ENCODE data around the gene C7orf25.

Gene C7orf25

DNA sequence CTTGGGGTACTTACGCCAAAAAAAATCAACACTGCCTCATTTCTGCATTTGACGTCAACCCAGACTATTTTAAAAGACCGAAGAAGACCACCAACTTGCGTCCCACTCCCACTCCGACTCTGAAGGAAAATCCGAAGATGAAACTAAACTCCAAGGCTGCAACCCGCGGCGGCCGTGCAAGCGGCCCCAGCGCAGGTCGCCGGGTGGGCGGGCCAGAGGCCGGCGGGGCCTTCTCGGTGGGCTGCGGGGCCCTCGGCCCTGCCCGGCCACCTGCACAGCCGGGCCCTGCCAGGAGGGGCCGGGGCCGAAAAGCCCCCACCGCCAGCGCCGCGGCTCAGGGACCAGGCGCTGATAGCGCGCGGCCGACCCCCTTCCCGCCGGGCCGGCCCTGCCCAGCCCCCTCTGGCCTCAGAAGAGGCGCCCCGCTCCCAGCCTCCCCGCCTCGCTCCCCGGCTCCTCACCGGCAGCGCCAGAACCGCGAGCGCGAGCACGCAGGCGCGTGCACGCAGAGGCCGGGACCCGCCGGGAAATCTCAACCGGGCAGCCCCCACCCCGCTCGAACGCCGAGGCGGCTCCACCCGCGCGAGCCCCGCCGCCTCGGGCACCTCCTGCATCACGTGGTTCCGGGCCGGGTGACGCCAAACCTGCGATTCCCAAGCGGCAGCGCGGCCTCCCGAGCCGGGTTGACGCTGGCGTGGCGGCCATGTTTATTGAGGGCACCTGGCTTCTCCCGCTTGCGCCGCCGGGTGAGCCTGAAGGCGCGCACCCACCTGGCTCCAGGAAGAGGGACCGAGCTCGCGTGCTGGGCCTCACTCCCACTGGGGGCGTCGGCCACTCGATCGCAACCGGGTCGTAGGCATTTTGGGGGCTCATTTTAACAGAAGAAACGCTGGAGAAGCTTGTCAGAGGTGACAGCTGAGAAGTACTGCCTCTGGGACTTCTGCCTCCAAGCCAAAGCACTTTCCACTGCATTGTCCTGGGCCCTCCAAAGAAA, at the start of gene C7orf25:
Gene C7orf25 (minus strand): TSS at position 617 of the 994 bp plus-strand sequence. CDS start 1,170 bp downstream, outside the sequence.
- DNase-seq = peak; percentile 94

DNA sequence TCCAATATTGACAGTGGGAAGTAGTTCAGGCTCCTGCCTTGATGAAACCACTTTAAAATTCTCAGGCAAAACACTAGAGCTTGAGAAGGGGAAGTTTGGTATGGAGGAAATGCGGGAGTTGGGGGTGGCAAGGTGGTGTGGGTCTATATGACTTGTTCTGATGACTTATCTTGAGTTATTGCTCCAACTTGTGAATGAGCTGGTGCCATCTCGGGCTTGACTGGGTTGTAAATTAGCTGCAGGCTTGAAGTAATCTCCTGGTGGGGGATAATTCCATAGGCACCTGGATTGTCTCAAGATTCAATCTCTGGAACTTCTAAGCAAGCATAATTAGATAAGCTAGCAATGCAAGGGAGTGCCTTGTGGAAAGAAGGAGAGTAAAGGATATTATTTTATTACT, 49.3 kb upstream of the C7orf25 start:
- no peak for DNase-seq

DNA sequence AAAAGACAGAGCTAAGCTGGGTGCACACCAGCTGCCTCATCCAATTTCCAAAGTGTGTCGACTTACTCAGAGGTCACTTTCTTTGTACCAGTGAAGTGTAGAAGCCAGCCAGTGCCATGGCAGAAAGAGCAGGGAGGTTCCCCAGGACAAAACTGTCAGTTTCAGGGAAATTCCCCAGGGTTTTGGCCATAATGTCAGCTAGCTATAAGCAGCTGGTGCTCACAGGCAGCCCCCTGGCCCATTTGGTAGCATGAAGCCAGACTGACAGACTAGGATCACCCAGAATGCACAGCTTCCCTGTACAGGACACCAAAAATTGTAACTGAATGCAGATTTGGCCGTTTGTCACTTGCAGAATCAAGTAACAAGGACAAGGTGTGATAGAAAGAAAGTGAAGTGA, 48.9 kb upstream of the C7orf25 start:
- DNase-seq = no peak

DNA sequence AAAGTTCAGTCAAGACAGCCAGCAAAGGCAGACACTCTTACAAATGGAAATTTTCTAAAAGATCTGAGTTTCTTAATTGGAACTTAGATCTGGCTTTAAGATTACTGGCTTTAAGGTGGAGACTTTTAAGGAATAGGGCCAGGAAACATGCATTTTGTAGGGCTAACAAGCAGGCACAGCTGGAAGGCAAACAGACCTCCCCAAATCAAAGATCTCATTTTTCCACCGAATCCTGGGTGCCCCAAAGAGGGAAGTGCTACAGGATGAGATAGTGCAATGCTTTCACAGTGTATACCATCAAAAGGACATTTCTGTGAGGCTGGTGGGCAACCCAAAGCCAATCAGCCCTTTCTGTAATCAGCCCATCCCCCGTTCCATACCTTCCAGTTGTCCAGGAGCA, 47.7 kb upstream of the C7orf25 start:
- no peak for DNase-seq

DNA sequence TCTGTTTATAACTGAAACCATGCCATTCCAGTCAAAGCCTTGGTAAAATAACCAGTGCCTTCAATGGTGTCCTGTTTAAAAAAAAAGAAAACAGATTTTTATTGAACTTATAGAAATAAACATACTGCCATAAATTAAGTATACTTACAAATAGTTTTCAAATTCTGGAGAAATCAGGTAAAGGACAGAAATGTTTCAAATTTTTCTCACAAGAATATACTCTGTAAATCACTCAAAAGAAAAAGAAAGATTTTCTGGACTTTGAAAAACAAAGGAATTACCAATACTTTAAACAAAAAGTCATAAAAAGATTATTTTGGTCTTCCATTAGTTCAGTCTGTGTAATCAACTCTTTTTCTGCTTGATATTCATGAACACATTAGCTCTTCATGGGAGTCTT, 44.2 kb upstream of the C7orf25 start:
- DNase-seq = no peak

DNA sequence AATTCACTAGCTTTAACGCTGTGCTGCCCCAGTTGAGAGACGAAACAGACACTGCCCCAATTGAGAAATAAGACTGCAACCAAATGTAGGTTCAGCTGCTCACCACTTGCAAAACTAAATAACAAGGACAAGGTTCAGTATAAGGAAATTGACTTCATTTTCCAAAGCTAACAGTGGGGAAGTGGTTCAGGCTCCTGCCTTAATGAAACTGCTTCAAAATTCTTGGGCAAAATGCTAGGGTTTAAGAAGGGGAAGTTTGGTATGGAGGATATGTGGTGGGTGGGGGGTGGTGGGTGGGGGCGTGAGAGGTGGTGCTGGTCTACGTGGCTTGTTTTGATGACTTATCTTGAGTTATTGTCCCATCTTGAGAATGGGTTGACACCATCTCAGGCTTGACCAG, 42.1 kb upstream of the C7orf25 start:
- DNase-seq = no peak

DNA sequence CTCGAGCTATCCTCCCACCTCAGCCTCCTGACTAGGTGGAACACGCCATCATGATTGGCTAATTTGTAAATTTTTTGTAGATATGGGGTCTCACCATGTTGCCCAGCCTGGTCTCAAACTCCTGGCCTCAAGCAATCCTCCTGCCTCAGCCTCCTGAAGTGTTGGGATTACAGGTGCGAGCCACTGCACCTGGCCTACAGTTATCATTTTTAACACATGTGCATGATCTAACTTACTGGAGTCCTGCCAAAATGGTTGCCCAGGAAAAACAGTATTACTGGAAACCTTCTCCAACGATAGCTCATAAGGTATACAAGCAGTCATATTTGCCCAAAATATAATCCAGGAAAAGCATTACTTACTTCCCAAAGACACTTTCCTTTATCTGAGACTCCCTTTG, 40.5 kb upstream of the C7orf25 start:
- DNase-seq = no peak

DNA sequence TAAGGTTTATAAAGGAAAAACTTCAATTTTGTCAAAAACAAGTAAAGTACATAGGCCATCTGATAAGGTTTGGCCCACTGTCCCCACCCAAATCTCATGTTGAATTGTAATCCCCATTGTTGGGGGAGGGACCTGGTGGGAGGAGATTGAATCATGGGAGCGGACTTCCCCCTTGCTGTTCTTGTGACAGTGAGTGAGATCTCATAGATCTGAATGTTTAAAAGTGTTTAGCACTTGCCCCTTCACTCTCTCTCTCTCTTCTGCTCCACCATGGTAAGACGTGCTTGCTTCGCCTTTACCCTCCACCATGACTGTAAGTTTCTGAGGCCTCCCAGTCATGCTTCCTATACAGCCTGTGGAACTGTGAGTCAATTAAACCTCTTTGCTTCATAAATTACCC, 38.5 kb upstream of the C7orf25 start:
- DNase-seq = no peak

DNA sequence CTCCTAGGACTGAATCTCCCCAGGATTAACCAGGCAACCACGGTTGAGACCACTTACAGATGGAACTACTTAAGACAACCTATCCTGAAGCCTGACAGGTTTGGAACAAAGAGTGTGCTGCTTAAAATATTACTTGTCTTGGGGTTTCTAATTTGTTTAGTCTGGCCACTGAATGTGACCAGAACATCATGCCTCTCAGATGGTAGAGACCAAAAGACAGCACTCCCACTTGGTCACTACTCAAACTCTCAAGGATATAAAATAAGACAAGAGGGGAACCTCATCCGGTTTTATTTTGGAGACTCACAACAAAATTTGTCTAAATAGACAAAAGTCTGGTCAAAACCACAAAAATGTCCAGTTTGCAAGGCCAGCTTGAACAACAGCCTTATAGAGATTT, 35.7 kb upstream of the C7orf25 start:
- DNase-seq = no peak

DNA sequence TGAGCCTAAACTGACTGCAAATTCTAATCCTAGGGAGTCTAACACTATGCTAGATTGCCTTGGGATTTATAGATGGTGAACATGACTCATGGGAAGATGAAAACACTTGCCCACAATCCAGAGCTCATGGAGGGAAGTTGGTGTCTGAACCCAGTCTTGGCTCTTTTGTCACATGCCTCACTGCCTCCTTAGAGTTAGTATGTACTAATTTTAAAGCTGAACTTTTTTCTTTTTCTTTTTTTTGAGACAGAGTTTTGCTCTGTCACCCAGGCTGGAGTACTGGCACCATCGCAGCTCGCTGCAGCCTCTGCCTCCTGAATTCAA, 34.7 kb upstream of the C7orf25 start:
- no peak for DNase-seq

DNA sequence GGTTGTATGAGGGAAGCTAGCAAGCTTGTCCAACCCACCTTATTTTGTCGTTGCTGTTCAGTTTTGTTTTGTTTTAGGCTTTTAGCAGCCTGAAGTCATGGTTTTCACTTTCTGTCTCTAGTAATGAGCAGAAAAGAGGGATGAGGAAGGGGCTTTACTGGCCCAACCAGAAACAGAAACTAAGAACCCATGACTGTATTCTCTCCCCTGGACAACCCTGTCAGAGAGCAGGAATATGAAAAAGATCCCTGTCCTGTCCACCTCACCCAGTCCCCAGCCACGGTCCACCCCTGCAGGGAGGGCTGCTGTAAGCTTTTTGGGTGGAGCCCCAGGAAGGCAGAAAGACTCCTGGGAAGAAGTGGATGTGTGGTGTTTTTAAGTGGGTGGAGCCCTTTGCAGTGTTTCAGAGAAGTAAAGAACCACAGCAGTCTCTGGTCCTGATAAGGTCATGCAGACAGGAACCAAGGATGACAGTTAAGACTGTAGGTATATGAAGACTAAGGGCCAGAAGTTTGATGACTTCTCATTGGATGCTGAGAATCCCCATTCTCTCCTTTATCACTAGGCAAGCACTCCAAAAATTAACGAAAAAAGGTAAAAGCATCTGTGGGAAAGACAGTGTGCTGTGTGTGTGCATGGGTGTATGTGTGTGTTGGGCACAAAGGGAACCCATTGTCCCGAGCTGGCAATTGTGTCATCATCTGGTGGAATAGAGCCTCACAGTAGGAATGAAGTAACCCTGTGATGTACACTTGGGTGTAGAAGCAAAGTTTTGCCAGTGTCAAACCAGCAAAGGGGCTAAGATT, 34.2 kb upstream of the C7orf25 start:
- no peak for DNase-seq

DNA sequence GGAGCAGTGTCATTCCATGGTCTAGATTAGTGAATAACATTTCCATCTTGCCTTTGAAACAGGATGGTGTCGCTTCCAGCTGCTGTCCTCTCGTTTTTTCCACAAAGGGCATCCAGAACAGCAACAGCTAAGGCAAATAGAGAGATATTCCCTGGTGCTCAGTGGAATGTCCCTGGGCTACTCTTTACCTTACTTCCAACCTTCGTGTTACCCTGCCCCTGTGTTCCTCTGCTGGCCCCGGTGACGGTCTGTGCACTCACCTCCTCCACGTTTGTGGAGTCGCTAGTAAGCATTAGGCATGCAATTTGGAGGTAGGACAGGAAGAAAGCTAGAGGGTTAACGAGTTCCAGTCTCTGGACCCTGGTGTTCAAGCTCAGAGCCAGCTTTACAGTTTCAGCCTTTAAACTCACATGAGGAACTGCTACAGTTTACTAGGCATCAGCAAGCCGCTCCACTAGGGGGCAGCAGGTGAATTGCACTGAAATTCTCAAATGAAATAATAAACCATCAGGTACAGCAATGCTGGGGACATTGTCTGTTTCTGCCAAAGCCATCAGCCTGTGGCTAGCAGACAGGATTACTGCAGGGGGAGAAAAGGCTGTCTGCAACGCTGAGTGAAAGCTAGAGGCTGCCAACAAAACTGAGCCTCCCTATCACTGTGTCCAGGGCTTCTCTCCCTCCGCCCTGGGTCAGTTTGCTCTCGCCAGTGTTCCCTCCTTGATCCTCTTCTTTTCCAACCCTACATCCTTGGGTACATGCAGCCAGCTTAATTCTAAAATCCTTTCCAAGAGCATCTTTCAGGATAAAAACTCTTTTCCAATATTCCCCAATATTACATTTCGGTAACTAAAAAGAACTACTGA, 29.3 kb upstream of the C7orf25 start:
- peak; percentile 68 to 75 for DNase-seq

DNA sequence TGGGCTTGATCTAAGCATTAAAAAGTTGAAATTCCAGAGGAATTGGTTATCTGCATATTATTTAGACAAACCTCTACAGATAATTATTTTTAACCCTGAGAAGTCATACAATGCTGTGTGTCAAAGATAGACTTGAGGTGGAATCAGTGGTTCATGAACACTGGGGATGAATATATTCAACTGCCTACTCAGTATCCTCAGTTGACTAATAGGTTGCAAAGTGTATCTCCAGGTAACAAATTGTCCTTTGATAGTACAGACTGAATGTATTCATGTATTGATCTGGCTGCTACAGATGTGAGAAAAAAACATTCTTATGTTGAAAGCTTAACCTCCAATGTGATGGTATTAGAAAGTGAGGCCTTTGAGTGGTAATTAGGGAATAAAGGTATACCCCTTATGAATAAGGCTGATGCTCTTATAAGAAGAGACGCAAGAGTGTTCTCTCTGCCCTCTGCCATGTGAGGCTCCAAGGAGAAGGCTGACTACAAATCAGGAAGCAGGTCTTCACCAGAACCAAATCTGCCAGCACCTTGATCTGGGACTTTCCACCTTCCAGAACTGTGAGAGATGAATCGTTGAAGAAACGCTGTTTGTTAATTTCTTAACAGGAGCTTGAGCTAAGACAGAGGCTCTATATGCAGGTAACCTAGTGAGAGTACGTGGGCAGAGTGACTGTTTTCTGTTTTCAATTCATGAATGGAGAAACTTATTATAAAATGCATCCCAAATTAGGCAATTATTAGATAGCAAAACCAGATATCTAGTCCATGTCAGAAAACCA, 27.8 kb upstream of the C7orf25 start:
- DNase-seq = no peak

DNA sequence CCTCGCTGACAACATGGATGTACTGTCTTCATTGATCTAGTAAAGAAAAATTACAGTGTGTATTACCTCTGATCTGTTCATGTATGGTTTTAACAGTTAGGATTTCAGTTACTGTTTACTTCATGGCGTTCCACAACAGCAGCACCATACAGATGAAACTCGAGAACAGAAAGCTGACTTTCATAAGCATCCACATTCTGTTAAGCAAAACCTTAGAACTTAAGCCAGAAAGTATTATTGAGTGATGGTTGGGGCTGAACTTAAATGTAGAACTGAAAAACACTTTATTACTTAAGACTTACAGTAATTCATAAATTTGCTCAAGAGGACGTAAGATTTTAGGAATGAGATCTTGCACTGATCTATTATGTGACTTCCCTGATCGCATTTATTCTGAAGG, 24.0 kb upstream of the C7orf25 start:
- no peak for DNase-seq

DNA sequence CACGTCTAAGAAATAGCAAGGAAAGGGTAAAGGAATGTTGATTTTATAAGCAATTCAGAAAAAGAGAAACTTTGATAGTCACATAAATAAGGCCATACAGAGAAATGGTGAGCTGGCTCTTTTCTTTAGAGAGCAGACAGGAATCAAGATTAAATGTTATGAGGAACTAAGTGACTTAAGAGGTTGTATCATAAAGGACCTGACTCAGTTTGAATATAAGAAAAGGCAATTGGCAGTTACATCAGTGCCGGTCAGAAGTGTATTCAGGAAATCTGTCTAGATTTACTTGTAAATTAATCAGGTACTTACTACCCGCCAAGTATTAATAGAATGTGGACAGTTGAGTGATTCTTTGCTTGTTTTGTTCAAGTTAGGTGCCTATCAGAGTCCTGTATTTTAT, 22.4 kb upstream of the C7orf25 start:
- DNase-seq = no peak

DNA sequence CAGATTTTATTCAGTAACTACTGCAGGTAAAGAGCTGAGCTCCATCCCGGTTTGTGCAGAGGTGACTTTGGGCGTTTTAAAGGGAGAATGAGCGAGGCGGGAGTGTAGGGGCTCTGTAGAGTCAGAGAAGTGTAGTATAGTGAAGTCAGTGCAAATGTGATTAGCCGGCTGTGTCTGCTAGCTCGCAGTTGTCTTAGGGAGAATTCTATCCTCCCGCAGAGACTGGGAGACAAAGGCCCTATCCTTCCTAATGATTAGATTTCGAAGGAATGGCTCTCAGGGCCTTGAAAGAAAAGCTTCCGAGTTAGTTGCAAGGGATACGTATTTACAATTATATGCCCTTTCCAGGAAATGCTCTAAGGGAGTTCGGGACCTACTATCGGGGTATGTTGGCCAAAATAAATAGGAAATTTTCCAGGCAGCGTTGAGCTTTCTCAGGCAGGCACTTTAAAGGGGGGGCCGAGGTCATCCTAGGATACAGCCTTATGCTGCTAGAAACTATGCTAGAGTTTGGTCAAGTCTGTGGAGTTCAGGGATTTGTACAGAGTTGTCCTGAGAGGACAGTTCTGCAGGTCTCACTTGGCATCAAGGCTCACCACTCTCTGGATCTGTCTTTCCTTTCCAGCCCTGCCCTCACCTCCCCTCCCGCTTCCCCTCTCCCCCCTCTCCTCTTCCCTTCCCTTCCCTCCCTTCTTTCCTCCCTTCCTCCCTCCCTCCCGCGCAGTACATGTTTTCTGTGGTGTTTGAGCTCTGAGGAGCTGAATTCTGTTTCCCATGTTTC, 21.1 kb upstream of the C7orf25 start:
- DNase-seq = no peak

DNA sequence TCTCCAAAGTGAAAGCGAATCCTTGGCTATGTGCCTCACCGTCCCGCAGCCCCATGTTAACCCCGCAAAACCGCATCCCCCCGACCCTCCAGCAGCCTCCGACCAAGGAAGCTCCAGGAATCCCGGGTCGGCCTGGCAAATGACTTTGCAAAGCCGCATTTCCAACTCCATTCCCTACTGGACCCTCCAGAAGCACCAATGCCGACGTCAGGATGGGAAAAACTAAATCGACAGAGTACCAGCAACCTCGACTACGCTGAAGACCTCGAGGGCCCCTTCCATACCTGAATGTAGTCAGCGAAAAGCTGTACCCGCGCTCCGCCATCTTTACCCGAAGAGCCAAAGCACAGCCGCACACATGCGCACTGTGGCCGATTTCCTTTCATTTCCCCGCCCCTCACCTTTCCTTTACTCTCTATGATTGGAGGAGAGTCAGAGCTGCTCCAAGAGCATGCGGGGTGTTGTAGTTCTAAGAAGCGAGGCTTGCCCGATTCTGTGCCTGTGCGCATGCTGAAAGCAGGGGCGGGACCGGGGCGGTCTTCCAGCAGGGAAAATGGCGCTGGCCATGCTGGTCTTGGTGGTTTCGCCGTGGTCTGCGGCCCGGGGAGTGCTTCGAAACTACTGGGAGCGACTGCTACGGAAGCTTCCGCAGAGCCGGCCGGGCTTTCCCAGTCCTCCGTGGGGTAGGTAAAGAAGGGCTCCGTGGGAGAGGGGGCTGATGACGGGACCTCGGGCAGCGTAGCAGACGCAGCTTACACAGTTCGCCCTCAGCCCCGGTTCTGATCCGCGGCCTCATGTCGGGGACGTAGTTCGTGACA, 20.2 kb upstream of the C7orf25 start, which contains the start of the genes MRPL32 and PSMA2:
Gene MRPL32 (plus strand): TSS at position 543 of the 818 bp plus-strand sequence. CDS start 11 bp downstream, at position 554.
Gene PSMA2 (minus strand): TSS at position 341 of the 818 bp plus-strand sequence. CDS start 16 bp downstream, at position 325.
- DNase-seq = peak; percentile 83 to 86

DNA sequence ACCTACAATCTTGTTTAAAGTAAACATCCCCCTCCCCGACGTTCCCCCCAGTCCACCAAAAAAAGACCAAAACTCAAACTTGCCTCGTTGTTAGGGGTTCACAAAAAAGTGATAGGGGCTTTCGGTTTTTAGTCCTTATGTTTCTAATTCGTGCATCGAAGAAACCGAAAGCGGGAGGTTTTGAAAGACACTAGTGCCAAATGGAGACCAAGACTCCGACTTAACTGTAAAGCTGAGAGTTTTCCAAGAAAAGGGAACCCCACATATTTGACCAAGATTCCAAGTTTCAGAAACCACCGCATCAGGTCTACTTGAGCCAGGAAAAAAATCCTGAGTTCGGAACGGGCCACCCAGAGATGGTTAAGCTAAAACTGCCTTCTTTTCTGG, 19.6 kb upstream of the C7orf25 start:
- DNase-seq = no peak

DNA sequence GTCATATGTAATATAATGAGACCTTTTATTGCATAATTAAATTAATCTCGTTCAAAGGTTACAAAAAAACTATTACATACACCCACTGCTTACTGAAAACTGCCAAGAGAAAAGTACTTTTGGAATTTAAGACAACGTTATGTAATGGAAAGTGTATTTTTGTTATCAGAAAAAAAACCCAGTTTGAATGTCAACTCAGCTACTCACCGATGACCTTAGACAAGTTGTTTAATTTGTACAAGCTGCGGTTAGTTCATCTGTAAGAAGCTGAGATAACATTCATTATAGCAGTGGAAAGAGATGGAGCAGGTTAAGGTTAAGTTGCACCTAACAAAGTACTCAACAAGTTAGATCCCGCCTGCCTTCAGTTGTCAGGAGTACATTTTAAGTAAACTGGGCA, 19.0 kb upstream of the C7orf25 start:
- DNase-seq = no peak

DNA sequence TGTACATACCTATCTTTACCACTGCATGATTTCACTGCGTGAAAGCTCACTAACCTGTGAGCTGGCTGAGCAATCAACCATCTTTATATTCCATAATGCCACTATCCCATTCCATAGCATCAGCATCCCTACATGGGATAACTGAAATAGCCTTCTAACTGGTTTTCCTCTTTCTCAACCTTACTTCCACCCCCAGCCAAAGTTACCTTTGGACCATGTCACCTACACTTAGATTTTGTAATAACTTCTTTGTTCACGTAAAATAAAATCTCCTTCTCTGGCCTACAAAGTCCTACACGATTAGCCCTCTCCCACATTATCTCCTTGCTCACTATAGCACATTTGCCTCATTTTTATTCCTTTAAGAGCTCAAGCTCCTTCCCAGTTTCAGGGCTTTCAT, 17.6 kb upstream of the C7orf25 start:
- DNase-seq = no peak

Measured in stimulated activated CD4-positive, alpha-beta T cell treated with anti-CD3 and anti-CD28 coated beads, Interleukin-2, amount 100 ng/mL, for 48 hours (primary cell).